Loucy (cell line): Measurements from ENCODE around the gene ROBO1.

Experiments
- H2AFZ ChIP-seq: fragments of 200-600 bp; sonication (generic); 2 replicates; pipeline ENCODE4 v1.6.0; 2016; ENCODE audit warnings: antibody characterized with exemption, mild to moderate bottlenecking, low read length, moderate library complexity
- H3F3A ChIP-seq: fragments of 200-600 bp; 2 replicates; pipeline ENCODE4 v1.6.0; 2016; ENCODE audit warnings: antibody characterized with exemption, low read depth, mild to moderate bottlenecking
- H3K27me3 ChIP-seq: fragments of 200-600 bp; sonication (generic); 2 replicates; pipeline ENCODE4 v1.6.1; 2014; ENCODE audit warnings: low read length, mild to moderate bottlenecking; ENCODE audit not compliant: insufficient read depth, poor library complexity, severe bottlenecking
- H3K36me3 ChIP-seq: fragments of 200-600 bp; sonication (generic); 2 replicates; pipeline ENCODE4 v1.6.1; 2016; ENCODE audit warnings: low read length; ENCODE audit not compliant: insufficient read depth
- H3K4me1 ChIP-seq: fragments of 200-600 bp; sonication (generic); 2 replicates; pipeline ENCODE4 v1.5.1; 2014; ENCODE audit warnings: low read length, mild to moderate bottlenecking; ENCODE audit not compliant: insufficient read depth, poor library complexity, severe bottlenecking
- H3K4me2 ChIP-seq: fragments of 200-600 bp; sonication (generic); 2 replicates; pipeline ENCODE4 v1.6.0; 2014; ENCODE audit warnings: antibody characterized with exemption, low read length, low read depth, mild to moderate bottlenecking; ENCODE audit not compliant: poor library complexity, severe bottlenecking
- H3K4me3 ChIP-seq: fragments of 200-600 bp; sonication (generic); 2 replicates; pipeline ENCODE4 v1.5.1; 2014; ENCODE audit warnings: low read length, mild to moderate bottlenecking, mixed read lengths; ENCODE audit not compliant: poor library complexity, severe bottlenecking
- H3K79me2 ChIP-seq: fragments of 200-600 bp; sonication (generic); 2 replicates; pipeline ENCODE4 v1.6.1; 2014; ENCODE audit warnings: low read length; ENCODE audit not compliant: insufficient read depth
- H3K9ac ChIP-seq: fragments of 200-600 bp; sonication (generic); 2 replicates; pipeline ENCODE4 v1.6.0; 2014; ENCODE audit warnings: mild to moderate bottlenecking, low read depth, low read length, moderate library complexity; ENCODE audit not compliant: poor library complexity, severe bottlenecking
- H3K9me2 ChIP-seq: fragments of 200-600 bp; sonication (generic); replicated peaks from 2 replicates; pipeline ENCODE4 v1.6.1; 2016; ENCODE audit warnings: low read depth, low read length, mixed read lengths
- H3K9me3 ChIP-seq: fragments of 200-600 bp; sonication (generic); 2 replicates; pipeline ENCODE4 v1.6.1; 2014; ENCODE audit warnings: mild to moderate bottlenecking, antibody characterized with exemption, low read length, low read depth; ENCODE audit not compliant: insufficient read depth
- H4K20me1 ChIP-seq: fragments of 200-600 bp; sonication (generic); 2 replicates; pipeline ENCODE4 v1.6.0; 2014; ENCODE audit warnings: antibody characterized with exemption, low read length, mild to moderate bottlenecking; ENCODE audit not compliant: insufficient read depth, poor library complexity, severe bottlenecking
- EZH2phosphoT487 ChIP-seq: fragments of 200-600 bp; IDR thresholded peaks from 2 replicates; pipeline ENCODE4 v1.6.1; 2018; ENCODE audit warnings: antibody characterized with exemption, mild to moderate bottlenecking, moderate library complexity, borderline replicate concordance
- TF ChIP-seq, protein P1 (sequence below): fragments of 200-600 bp; sonication (generic); conservative IDR thresholded peaks from 2 replicates; pipeline ENCODE4 v1.5.1; 2014; ENCODE audit warnings: mild to moderate bottlenecking, antibody characterized with exemption, low read length

Gene ROBO1

DNA sequence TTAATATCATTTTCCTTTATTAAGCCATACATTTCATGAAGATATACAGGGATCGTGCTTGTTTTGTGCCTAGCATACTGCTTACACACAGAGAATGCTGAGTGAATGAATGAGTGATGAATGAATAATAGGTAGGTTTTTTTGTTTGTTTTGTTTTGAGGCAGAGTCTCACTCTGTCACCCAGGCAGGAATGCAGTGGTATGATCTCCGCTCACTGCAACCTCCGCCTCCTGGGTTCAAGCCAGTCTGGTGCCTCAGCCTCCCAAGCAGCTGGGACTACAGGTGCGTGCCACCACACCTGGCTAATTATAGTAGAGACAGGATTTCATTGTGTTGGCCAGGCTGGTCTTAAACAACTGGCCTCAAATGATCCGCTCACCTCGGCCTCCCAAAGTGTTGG, 400.0 kb downstream of the ROBO1 start:
- Histone ChIP-seq H3K4me2 (no peak overlapping the region), H3K36me3 (no peaks in the 10 kb centered on the region), H3K9ac (no peak overlapping the region), H3K79me2 (no peaks in the 10 kb centered on the region), H3K9me2 (no peaks in the 10 kb centered on the region), H4K20me1 (no peaks in the 10 kb centered on the region), H3K27me3 (no peaks in the 10 kb centered on the region), H3K9me3 (no peaks in the 10 kb centered on the region), H3F3A (no peaks in the 10 kb centered on the region), H3K4me1 (no peaks in the 10 kb centered on the region), H3K4me3 (no peak overlapping the region), H2AFZ (no peak overlapping the region)
- TF ChIP-seq, protein P1, sequence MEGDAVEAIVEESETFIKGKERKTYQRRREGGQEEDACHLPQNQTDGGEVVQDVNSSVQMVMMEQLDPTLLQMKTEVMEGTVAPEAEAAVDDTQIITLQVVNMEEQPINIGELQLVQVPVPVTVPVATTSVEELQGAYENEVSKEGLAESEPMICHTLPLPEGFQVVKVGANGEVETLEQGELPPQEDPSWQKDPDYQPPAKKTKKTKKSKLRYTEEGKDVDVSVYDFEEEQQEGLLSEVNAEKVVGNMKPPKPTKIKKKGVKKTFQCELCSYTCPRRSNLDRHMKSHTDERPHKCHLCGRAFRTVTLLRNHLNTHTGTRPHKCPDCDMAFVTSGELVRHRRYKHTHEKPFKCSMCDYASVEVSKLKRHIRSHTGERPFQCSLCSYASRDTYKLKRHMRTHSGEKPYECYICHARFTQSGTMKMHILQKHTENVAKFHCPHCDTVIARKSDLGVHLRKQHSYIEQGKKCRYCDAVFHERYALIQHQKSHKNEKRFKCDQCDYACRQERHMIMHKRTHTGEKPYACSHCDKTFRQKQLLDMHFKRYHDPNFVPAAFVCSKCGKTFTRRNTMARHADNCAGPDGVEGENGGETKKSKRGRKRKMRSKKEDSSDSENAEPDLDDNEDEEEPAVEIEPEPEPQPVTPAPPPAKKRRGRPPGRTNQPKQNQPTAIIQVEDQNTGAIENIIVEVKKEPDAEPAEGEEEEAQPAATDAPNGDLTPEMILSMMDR: no peak
- no peak for TF ChIP-seq EZH2phosphoT487

DNA sequence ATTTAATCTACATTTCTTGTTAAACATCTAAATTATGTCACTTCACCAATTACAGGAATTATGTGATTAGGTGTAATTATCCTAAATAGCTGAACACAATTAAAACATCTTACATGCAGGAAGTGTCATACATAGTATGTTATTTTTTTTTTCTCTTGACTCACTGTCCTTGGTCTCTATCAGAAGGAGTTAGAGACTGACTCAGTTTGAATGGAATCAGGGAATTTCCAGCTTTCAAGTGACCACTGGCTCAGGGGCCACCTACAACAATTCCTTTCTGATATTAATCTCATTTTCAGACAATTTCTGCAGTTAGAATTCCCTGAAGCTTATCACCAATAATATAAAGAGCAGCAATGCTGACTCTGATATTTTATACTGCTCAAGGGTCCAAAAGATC, 400.7 kb downstream of the ROBO1 start:
- Histone ChIP-seq H3K79me2 (no peaks in the 10 kb centered on the region), H4K20me1 (no peaks in the 10 kb centered on the region), H3K4me1 (no peaks in the 10 kb centered on the region), H3K36me3 (no peaks in the 10 kb centered on the region), H3F3A (no peaks in the 10 kb centered on the region), H3K4me2 (no peak overlapping the region), H3K9ac (no peak overlapping the region), H2AFZ (no peak overlapping the region), H3K9me2 (no peaks in the 10 kb centered on the region), H3K9me3 (no peaks in the 10 kb centered on the region), H3K27me3 (no peaks in the 10 kb centered on the region), H3K4me3 (no peak overlapping the region)
- TF ChIP-seq, protein P1: no peak
- TF ChIP-seq EZH2phosphoT487: no peak

DNA sequence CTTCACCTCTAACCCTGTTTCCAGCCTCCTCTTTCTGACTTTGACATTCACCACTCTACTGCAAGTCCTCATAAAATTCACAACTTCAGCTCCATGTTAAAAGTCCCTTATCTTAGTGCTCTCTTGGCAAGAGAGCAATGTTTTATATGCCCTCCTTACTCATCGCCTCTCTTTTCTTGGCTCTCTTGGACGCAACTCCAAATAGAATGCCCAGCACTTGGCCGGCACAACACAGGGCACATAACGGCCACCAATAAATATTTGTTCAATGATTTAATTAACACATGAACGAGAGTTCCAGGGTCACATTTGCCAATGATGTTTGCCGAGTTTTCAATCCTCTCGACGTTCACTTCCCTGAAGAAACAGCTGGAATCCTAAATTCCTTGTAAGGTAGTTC, 401.4 kb downstream of the ROBO1 start:
- Histone ChIP-seq H3K9me3 (no peaks in the 10 kb centered on the region), H3K4me3 (no peak overlapping the region), H3K79me2 (no peaks in the 10 kb centered on the region), H4K20me1 (no peaks in the 10 kb centered on the region), H3K4me2 (no peak overlapping the region), H3K9ac (no peak overlapping the region), H2AFZ (no peak overlapping the region), H3K9me2 (no peaks in the 10 kb centered on the region), H3K4me1 (no peaks in the 10 kb centered on the region), H3K36me3 (no peaks in the 10 kb centered on the region), H3F3A (no peaks in the 10 kb centered on the region), H3K27me3 (no peaks in the 10 kb centered on the region)
- TF ChIP-seq, protein P1: no peak
- TF ChIP-seq EZH2phosphoT487: no peak
